Mucosa of gallbladder (tissue), 1 donor: ENCODE measurements around the gene MED12L. TPM values are rescaled to one million over a fixed set of nuclear protein-coding genes. Genes with fewer than 3 reads are reported as not detected.
"Not testable (repeated sequence)": the region's sequence is repeated elsewhere in the genome, so short reads cannot be mapped to it uniquely, and the experiment has no call there.

Source experiments
- DNase-seq: peaks from one replicate; pipeline ENCODE4 v3.0.0-alpha.2; 2020; ENCODE audit warnings: low spot score
- total RNA-seq: library from RNA; stranded (reverse); gene quantifications from one replicate; pipeline ENCODE4 v1.2.1, GENCODE V29; 2021
- donor health status: DM: no; HTN: no; CAD: no.

The MED12L gene
- total RNA-seq, 1 donor from 2014 or later: 7.5 TPM

DNA sequence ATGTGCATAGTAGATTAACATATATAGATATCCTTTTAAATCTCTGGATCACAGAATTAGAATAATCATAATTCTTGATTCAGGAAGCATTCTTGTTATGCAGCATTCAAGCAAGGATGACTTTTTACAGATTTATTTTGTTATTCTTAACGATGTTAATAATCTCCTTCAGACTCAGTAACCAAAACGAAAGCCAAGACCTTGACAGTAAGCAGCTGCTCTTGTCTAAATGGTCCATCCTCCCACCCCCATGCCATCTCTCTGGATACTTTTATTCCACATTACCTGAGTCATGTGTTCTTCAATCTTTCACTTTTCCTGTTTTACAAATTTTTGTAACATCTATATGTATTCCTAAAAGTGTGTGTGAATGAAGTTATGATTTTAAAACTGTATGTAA lies 150.9 kb downstream of the MED12L start:
- no peak for DNase-seq

DNA sequence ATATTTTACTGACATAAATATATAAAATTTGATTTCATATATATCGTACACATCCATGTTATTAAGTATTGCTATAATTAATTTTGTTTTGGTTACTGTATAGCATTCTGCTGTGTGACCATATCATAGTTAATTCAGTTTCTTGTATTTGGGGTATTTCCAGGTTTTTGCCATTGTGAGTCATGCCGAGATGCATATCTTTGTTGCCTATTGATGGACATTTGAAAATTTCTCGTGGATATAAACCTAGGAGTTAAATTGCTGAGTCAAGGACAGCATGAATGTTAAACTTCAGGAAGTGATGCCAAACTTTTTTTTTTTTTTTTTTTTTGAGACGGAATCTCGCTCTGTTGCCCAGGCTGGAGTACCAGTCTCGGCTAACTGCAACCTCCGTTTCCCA lies 151.3 kb downstream of the MED12L start:
- no peak for DNase-seq

DNA sequence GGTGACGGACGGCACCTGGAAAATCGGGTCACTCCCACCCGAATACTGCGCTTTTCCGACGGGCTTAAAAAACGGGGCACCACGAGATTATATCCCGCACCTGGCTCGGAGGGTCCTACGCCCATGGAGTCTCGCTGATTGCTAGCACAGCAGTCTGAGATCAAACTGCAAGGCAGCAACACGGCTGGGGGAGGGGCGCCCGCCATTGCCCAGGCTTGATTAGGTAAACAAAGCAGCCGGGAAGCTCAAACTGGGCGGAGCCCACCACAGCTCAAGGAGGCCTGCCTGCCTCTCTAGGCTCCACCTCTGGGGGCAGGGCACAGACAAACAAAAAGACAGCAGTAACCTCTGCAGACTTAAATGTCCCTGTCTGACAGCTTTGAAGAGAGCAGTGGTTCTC lies 156.5 kb downstream of the MED12L start:
- not testable (repeated sequence) for DNase-seq

DNA sequence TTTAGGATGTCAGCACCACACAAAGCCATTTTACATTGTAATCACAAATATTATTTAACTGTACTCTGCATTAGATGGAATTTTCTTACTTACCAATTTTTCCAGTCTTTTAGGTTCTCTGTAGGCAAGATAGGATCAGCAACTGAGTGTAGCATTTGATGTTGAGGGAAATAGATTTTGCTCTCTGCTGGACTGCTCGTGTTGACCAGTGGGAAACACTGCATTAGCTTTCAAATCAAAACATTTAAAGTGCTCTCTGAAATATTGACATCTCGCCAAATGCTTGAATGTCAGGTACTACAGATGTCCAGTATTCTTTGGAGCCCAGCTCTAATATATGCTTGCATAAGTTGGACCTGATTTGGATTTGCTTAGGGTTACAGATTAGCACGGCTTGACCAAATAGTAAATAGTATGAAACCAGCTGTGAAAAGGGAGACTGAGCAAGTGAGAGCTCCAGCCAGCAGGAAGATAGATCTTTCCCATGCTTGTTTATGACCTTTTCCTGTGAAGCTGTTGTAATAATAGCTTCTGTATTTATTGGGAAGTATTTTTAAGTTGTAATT lies 163.4 kb downstream of the MED12L start:
- no peak for DNase-seq

DNA sequence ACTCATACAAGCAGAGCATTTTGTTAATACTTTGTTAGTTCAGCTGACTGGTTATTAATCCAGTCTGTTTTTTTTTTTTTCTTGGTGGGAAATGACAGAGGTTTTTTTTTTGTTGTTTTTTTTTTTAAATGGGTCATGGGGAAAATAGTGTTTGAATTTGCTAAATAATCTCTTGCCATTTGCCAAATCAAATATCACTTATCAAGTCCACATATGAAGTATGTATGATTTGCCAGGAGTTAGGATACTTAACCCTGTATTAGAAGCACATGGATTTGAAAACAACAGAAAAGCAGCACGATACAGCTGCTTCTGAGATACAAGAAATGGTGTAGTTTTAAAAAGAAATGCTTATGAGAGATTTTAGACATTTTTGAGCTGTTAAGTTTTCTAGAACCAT lies 171.3 kb downstream of the MED12L start:
- no peak for DNase-seq

DNA sequence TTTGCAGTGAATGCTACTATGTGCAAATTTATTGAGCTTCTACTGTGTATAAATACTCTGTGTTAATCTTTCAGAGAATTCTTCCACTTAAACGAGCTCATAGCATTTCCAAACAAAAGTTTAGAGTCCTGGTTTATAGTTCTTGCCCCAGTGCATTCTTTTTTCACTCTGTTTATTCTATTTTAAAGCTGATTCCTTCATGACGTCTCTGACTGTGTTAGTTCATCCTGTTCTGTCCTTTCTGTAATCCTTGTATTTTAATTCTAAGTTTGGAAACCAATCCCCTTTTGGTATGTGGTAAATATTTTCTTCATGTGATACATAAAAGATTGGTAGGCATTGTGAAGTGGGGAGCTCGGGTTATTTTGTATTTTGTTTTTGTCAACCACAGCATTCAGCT lies 174.2 kb downstream of the MED12L start:
- DNase-seq: no peak

DNA sequence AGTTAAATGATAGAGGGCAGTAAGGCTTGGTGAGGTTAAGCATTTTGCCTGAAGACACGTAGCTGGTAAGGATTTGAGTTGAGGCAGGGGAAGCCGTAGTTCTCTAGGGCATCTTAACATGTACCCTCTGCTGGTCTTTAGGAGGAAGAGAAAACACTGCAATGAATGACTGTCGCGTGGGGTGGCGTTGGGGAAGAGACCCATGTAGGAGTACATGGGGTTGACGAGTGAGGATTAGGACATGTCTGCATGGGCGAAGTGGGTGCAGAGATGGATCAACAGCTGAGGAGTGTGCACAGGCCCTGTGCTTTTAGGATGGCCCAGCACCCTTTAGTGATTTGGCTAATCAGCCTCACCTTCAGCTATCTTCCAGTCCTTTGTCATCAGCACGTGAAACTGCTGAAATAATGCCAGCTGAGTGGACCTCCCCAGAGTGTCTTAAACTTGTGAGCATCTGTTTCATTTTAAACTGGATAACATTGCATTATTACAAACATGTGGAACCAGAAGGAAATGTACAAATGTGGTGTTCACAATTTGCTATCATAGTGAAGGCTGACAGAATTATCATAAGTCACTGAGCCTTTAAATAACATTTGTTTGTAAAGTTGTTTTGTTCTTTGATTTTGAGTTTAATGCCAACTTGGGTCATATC lies 177.5 kb downstream of the MED12L start:
- no peak for DNase-seq

DNA sequence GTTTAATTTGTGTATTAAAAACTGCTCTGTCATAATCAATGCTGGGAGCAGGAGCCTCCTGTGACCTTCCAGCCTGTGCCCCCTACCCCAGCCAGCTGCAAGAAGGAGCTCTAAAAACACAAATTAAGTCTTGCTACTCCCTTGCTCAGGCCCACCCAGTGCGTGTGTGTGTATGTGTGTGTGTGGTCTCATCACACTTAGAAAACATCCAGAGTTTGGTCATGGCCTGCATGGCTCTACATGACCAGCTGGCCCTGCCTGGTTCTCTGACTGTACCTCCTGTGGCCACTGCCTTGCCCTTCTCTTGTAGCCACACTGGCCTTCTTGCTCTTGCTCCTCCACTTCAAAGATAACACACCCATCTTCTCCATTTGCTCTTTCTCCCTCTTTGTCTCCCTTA lies 179.1 kb downstream of the MED12L start:
- no peak for DNase-seq

DNA sequence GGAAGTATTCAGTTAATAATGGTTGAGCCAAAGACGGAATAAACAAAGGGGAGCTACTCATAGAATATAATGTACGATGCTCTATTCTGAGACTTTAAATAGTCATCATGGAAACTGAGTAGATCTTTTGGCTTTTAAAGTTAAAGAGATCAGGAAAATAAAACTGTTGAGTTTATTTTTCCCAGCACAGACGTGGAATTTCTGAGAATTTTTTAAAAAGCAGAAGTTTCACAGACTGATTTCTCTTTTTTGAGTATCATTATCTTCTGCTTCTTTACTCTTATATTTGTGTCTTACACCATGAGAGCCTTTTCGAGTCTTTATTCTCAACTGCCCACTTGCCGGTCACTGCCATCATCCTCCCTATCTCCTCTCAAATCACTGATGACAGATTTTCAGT lies 179.7 kb downstream of the MED12L start:
- DNase-seq: no peak

DNA sequence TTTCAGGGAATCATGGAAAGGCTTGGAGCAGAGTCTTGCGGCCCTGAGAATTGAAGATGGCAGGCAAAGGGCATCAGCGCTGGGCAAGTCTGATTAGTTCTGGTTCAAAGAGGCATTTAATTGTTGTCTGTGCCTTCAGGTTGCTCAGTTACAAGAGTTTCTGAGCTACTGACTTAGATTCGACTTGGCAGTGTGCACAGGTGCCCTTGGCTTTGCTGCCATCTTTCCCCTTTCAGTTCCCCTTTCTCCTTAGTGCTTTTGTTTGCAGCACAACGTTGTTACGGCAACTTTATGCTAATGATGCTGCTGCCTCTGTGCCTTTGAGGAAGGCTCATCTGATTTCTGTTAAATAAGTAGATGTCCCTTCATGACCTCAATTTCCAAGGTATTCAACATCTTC lies 180.4 kb downstream of the MED12L start:
- no peak for DNase-seq

DNA sequence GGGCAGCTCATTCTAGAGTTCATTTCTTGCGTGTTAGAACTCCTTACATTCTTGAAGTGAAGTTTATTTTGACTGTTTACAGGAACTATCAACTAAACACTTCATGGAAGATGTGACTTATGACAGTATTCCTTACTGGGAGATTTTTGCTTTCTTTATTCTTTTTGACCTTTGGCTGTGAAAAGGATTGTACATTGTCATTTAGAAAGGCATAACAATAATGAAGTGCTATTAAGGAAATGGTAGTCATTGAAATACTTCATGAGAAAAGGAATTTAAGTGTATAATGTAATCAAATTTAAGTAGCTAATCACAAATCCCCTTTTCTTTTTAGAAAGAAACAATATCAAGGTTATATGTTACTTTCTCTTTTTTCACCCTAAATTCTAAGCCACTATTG lies 181.6 kb downstream of the MED12L start:
- no peak for DNase-seq

DNA sequence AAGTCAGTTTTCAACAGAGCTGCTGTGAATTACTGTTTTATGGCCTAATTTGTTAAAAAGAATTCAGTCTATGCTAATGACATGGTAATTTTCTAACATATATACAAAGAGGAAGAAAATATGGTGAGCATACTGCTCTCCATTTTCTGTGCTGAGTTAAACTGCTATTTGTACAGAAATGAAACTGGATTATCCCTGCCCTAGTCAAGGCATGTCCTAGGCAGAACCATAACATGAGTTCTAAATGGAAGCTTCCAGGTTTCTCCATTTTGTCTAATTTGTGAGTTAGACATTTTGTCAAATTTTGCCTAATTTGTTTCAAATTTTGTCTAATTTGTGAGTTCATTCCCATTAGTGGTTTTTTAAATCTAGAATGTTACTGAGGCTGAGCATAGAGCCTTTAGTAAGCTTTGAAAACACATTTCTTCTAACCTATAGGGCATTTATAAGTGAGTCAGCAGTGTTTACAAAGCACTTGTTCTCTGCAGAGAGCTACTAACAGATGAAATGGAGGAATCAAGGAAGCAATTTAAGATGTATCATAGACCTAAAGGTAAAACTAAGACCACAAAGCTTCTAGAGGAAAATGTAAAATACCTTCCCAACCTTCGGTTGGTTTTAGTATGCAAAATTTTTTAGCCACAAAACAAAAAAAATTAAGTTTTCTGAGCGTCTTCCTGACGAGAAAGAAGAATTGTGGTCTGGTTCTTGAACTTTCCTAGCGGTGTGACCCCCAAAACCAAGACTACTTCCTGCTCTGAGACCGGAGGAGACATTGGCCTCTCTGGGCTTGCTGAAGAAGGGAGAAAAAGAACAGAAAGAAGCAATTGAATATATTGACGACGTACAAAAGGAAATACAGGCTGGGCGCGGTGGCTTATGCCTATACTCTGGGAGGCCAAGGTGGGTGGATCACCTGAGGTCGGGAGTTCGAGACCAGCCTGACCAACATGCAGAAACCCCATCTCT lies 183.1 kb downstream of the MED12L start:
- no peak for DNase-seq

DNA sequence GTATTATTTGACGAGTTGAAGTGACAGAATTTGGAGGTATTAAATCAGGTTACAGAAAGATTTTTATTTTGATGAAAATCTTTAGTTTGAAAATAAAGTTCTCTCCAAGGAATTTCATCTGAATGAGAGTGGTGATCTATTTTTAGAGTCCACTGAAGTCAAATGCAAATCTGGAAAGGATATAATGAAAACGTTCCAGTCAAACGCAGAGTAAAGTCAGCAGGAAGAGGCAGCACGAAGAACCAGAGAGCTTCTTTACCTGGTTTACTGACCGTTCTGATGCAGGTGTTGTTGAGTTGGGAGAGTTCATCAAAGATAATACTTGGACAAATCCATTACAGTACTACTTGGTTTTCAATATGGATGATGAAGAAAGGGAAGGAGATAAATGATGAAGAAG lies 184.2 kb downstream of the MED12L start:
- DNase-seq: no peak

DNA sequence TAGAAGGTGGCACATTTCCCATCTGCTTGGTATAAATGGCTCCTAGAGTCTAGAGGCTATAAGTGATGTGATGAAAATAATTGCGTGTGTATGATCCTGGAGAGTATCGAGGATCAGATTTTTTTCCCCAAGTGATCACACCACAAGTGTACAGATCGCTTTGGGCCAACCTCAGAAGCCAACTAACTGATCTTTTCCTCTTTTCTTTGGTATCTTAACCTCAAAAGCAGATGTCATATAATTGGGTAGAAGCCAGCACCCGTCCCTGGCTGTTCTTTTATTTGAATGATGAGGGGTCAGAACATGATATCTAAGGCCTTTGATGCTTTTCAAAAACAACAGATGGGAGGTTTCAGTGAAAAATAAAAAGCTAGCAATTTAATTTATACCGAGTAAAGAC lies 189.6 kb downstream of the MED12L start:
- DNase-seq: no peak

DNA sequence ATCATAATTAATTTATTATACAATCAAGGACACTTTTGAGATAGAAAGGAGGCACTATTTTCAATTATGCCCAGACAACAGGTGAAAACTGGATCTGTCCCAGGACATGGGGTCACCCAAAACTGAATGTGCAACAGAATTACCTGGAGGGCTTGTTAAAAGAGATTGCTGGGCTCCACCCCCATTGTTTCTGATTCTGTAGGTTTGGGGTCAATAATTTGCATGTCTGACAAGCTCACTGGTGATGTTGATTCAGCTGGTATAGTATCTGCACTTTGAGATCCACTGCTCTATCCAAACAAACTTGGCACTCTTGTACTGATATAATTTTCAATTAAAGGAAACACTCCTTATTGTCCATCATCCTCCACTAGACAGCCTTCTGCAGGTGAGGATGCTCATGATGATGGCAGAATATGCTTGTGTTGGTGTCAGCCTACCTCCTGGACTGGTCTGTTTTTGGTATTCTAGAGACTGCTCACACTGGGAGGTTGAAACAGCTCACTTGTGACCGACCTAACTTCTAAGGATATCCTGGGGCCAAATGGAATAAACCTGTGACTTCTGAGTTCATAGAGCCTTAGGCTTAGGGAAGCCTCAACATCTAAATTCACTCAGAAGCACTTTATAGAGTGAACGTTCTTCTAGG lies 190.7 kb downstream of the MED12L start:
- no peak for DNase-seq

DNA sequence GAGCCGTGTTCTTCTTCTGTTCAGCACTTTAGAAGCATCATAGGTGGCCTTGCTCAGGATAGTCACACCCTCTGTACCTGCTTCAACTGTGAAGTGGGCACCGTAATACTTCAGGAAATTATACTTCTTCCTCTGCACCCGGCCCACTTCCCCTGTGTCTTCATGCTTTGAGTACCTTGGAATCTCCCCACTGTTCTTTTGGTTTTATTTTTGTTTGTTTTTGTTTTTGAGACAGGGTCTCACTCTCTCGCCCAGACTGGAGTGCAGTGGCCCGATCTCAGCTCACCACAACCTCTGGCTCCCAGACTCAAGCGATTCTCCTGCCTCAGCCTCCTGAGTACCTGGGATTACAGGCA lies 191.2 kb downstream of the MED12L start:
- no peak for DNase-seq

DNA sequence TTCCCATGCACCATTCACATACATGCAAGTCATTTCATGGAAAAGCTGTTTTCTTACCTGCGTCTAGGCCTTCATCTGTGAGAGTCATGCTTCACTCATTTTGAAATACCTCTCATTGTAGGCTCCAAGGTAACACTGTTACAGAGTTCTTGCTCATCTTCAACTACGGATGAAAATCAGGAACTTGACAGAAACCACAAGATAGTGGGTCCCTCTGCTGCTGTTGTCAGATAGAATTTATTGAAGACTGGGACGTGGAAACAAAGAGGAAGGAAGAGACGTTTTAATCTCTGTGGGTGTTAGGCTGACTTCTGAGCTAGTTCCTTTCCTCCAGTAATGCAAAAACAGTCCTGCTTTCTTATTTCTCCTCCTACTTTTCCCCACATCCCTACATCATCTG lies 192.8 kb downstream of the MED12L start, which contains the start of gene P2RY14:
TSS of gene P2RY14 (minus strand) at position 313 of the 400 bp plus-strand sequence. CDS start 64,226 bp downstream, outside the sequence.
- DNase-seq: no peak

DNA sequence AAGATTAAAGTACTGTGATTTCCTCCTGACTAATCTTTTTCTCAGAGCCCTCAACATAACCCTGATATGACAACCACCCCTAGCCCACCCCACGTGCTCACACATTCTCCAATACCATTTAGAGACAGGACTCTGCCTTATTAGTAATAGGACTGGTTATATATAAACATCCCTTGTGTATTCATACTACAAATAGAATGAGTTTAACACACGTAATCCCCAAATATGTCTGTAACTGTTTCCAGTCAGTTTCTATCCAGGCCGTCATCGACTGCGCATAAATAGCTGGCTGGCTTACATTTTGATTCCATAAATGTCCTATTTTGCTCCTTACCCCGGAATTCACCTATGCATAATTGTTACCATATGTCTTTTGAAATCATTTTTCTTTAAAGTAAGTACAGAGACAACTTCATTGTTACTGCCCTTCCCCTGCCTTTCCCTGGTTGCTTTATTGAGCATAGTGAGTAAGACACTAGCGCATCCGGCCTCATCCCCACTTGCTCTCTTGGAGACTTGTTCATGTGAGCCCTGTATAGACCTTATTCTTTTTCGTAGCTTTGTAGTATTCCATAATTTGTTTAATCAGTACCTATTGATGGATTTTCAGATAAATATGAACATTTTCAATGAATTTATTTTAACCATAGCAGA lies 196.3 kb downstream of the MED12L start:
- DNase-seq: no peak

DNA sequence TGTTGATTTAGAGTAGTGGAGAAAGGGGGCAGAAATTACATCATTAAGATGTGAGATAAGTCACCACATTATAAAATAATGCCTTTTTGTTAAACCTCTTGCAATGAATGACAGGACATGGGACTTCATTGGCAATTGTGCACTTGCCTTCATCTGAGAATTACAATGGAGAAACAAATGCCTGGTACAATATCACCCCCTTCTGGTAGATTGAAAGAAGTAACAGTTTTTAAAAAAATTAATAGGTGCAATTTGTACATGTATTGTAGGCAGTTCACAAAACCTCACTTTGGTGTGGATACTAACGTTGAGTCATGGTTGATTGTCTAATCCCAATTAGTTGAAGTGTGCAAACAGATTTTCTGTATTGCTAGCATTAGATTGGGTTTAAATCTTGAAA lies 197.5 kb downstream of the MED12L start:
- DNase-seq: no peak

DNA sequence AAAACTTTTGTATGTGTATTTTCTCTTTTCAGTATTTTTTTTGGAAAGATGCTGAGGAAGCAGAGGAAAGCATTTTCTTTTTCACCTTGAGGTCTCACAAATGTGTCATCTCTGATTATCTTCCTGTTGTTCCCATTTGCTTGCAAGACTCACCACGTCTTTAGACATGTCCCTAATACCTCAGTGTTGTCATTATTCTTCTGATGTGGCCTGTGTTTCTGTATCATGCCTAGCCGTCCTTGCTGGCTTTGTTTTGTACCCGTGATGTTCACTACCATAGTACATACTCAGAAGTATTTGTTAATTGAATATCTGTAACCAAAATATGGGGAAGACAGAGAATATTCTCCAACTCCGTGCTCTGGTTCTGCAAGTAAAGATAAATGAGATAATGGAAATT lies 197.9 kb downstream of the MED12L start:
- no peak for DNase-seq

DNA sequence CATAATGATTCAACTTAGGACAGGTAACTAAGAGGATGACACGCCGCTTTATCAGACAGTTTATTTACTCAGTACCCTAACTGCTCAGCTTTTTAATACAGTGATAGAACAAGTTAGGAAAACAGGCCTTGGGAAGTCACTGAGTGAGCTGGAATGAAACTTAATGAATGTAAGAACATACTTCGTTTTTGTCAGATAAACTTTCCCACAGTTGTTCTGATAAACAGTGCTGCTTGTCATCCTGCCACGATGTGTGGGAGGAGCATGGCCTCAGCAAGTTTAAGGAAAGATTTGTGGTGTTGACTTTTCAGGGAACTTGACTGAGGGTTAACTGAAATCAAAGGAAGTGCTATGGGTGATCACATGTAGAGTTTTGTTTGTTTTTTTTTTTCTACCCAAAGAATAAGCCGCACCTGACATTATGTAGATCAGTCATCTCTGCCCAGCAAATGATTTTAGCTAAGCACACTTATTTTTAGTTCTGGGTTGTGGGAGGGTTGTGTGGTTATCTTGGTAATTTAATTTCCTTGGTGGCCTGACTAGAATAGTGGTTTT lies 198.5 kb downstream of the MED12L start:
- no peak for DNase-seq

DNA sequence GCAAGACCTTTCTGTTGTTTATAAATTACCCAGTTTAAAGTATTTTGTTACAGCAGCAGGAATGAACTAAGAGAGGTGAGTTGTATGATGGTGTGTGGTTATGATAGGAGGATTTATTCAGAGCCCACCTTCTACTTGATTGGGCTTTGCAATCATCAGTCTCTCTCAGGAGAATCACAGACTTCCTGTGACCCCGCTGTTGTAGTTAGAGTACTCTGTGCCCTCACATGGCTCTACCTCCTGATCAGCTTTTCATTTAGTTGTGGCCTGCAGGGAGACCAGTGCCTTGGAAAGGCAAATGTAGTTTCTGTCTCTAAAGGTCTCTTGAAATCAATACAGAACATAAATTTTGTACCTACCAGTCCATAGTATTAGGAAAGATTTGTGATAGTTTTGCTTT lies 200.5 kb downstream of the MED12L start:
- no peak for DNase-seq
